Lower leg skin (tissue), 4 donors: Measurements from ENCODE around the gene TMCC1. TPM values are rescaled to one million over a fixed set of nuclear protein-coding genes. Genes with fewer than 3 reads are reported as not detected.

Experiments used
- DNase-seq, 2 donors: peaks; one replicate each; pipeline ENCODE4 v3.0.0-alpha.2; 2019; ENCODE audit warnings: low spot score in 2 of 2
- H3K4me3 ChIP-seq: fragments of 200-600 bp; sonication (generic); 2 replicates; pipeline ENCODE4 v1.5.1; 2017; ENCODE audit warnings: mild to moderate bottlenecking, low read depth; ENCODE audit not compliant: poor library complexity, severe bottlenecking
- CTCF ChIP-seq, 3 donors: fragments of 450-650 bp; IDR thresholded peaks; one replicate each; pipeline ENCODE4 v1.5.1; 2016; ENCODE audit warnings: antibody characterized with exemption in 3 of 3, mild to moderate bottlenecking in 3 of 3, moderate library complexity in 2 of 3
- POLR2A ChIP-seq, 2 donors: fragments of 450-650 bp; IDR thresholded peaks; one replicate each; pipeline ENCODE4 v1.6.1; 2016 to 2017; ENCODE audit warnings: antibody characterized with exemption in 2 of 2, mild to moderate bottlenecking in 1 of 2, moderate library complexity in 1 of 2
- WGBS, 2 donors: methylation state at CpG; one replicate each; pipeline ENCODE4 v1.1.5; 2018; 5-methylcytosine and 5-hydroxymethylcytosine counted together
- intact Hi-C: fragments of 100-400 bp; cut with DNase I; formaldehyde crosslinking; loops from one replicate; pipeline ENCODE4 v1.15.0; 2023; ENCODE audit warnings: low total_unique reads
- total RNA-seq, 4 donors: library from RNA; depleted of rRNA; stranded (reverse); fragments of >200 nt; gene quantifications; one replicate each; pipeline ENCODE4 v1.1.0, GENCODE V29; 2016

Gene TMCC1
- total RNA-seq, 4 donors from 2014 or later = 15.1 to 28.6 (median 18.8) TPM

DNA sequence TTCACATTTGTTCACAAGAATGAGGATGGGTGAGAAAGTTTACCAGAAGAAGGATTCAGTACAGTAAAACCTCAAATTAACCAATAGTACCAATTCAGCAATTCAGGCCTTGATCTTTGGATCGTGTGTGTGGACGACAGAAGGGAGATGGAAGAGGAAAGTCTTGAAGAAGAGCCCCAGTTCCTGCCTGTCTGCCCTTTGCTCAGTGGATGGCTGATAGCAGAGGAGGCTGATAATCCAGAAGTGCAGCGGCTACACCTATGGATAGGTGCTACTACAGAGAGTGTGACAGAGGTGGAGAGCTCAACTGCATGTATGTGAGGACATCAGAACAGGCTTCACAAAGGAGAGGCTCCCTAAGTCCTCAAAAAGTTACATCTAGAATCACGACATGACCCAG lies 257.9 kb downstream of the TMCC1 start:
- DNase-seq = peak in 1 of 2 donors; percentile 28
- intact Hi-C loops = no loop called here
- TF ChIP-seq CTCF (IDR thresholded peaks at IDR 0.05) (no peak), POLR2A (IDR thresholded peaks at IDR 0.05) (no peak)
- WGBS, 2 donors = 89 to 97% methylated on average over 4 of the region's 4 CpGs
- no peak overlapping the region for H3K4me3 ChIP-seq

DNA sequence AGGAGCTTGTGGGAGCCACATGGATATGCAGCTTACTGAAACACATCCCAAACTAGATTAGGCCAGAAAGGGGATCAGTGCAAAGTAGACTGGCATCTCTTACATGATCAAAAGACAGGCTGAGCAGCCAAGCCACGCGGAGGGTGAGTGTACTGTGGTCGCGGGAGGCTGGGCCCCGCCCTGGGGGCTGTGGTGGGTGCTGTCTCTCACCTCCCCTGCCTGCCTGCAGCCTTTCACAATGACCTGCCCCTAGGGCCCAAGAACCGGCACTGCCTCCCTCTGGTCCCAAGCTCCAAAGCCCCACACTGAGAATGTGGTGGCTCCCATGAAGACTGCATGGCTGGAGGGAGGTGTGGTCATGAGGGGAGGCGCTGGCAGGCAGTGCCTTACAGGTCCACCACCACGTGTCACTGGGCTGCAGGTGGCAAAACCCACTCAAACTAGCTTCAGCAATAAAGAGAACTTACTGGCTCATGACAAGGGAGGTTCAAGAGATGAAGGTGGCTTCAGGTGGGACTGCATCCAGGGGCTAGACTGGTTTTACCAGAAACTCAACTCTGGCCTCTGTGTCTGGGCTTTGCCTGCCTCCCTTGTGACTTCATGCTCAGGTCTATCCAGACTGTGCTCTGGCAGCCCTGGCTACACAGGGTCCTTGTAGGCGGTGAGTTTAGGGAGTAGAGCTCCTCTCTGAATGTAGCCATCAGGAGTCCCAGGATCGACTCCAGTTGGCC lies 259.6 kb downstream of the TMCC1 start:
- no peak overlapping the region for H3K4me3 ChIP-seq
- DNase-seq = peak in 1 of 2 donors; percentile 46
- intact Hi-C loops = no loop called here
- TF ChIP-seq POLR2A (IDR thresholded peaks at IDR 0.05) = no peak
- TF ChIP-seq CTCF (IDR thresholded peaks at IDR 0.05) = no peak
- 85 to 86% methylated on average over 10 of the region's 10 CpGs for WGBS, 2 donors

- 84 to 92% methylated on average over 8 to 10 of the region's 10 CpGs for WGBS, 2 donors
- intact Hi-C loops = no loop called here
- TF ChIP-seq CTCF (IDR thresholded peaks at IDR 0.05) (no peak), POLR2A (IDR thresholded peaks at IDR 0.05) (no peak)
- no peak overlapping the region for H3K4me3 ChIP-seq
- DNase-seq = peak in 1 of 2 donors; percentile 75
Observed at GRCh38 chr3:129632977-129633376, 260.5 kb downstream of the TMCC1 start.

- DNase-seq = peak in 1 of 2 donors; percentile 80
- no peak for TF ChIP-seq CTCF (IDR thresholded peaks at IDR 0.05)
- no peak for TF ChIP-seq POLR2A (IDR thresholded peaks at IDR 0.05)
- H3K4me3 ChIP-seq = no peak overlapping the region
- WGBS, 2 donors = 90 to 94% methylated on average over 11 of the region's 11 CpGs
- intact Hi-C loops = no loop called here
Observed at GRCh38 chr3:129632556-129632955, 261.0 kb downstream of the TMCC1 start.

DNA sequence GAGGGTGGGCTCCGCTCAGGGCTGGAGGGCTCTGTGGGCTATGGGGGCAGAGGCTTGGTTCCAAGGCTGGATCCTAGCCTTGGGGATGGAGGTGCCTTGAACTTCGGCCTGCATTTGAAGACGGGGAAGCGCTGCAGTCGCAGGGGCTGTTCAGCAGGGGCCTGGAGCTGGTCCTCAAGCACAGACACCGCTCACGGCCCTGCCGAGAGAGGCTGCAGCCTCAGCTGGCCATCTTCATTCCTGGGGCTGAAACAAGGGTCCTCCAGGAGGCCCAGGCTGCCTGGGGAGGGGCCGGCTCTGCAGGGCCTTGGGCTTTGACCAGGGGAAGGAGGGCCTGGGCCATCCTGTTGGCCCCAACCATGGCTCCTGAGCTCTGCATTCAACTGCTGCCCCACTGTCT lies 261.5 kb downstream of the TMCC1 start:
- peak in 1 of 2 donors; percentile 82 for DNase-seq
- WGBS, 2 donors = 87 to 99% methylated on average over 7 to 8 of the region's 9 CpGs
- TF ChIP-seq CTCF (IDR thresholded peaks at IDR 0.05) = no peak
- TF ChIP-seq POLR2A (IDR thresholded peaks at IDR 0.05) = no peak
- intact Hi-C loops = no loop called here
- no peak overlapping the region for H3K4me3 ChIP-seq
